Left lung (tissue), 10 donors: ENCODE data around the gene MORN1. TPM values are rescaled to one million over a fixed set of nuclear protein-coding genes. Genes with fewer than 3 reads are reported as not detected.

ENCODE experiments used
- ATAC-seq: fragments of 200-7000 bp; cut with Tn5 transposase; one replicate; pipeline ENCODE4 v1.9.1; 2020; ENCODE audit warnings: moderate library complexity
- DNase-seq, 4 donors: peaks; one replicate each; pipeline ENCODE4 v3.0.0-alpha.2; 2013 to 2020
- H3K27ac ChIP-seq, 2 donors: fragments of 200-600 bp; sonication (generic) in 1 of 2; one replicate each; pipeline versions ENCODE4 v1.5.0 to v1.8.0; 2020 to 2021
- H3K27me3 ChIP-seq, 2 donors: fragments of 200-600 bp; sonication (generic) in 1 of 2; one replicate each; pipeline versions ENCODE4 v1.5.0 to v1.8.0; 2020 to 2021
- H3K36me3 ChIP-seq, 2 donors: fragments of 200-600 bp; sonication (generic) in 1 of 2; one replicate each; pipeline versions ENCODE4 v1.5.0 to v1.8.0; 2020 to 2021
- H3K4me1 ChIP-seq, 2 donors: fragments of 200-600 bp; one replicate each; pipeline ENCODE4 v1.8.0; 2021
- H3K4me3 ChIP-seq, 2 donors: fragments of 200-600 bp; sonication (generic) in 1 of 2; one replicate each; pipeline versions ENCODE4 v1.5.0 to v1.8.0; 2020 to 2021; ENCODE audit warnings: mild to moderate bottlenecking in 1 of 2
- H3K9me3 ChIP-seq, 2 donors: fragments of 200-600 bp; sonication (generic) in 1 of 2; one replicate each; pipeline versions ENCODE4 v1.5.0 to v1.8.0; 2020 to 2021
- CTCF ChIP-seq, 2 donors: fragments of 200-600 bp; sonication (generic) in 1 of 2; IDR thresholded peaks; one replicate each; pipeline versions ENCODE4 v1.5.0 to v1.8.0; 2021; ENCODE audit warnings: antibody characterized with exemption in 2 of 2
- intact Hi-C, 2 donors: fragments of 100-400 bp; cut with DNase I; formaldehyde crosslinking; loops; one replicate each; pipeline versions ENCODE4 v1.11.2 to v1.14.2; 2022
- polyA plus RNA-seq, 6 donors: library from polyadenylated mRNA; unstranded; fragments of 120-200 nt; gene quantifications; one replicate each; pipeline ENCODE4 v1.2.1, GENCODE V29; 2013; ENCODE audit not compliant: insufficient read length in 6 of 6
- total RNA-seq, 2 donors: library from RNA; stranded (reverse); fragmentation: NEBNext Ultra II Directional; extraction: Animal tissue kit (Norgen Biotek cat#: 25700); gene quantifications; one replicate each; pipeline ENCODE4 v1.2.1, GENCODE V29; 2021
- donor health status: DM: no; HTN: yes; CAD: no.
- donor health status: DM: no; HTN: no; CAD: no.

The MORN1 gene
- total and polyA plus RNA-seq, 8 donors = 7.5 to 17.8 (median 14.1) TPM

GRCh38 chr1:2353551-2354438 lies 37.6 kb downstream of the MORN1 start:
- peaks cover 0 to 8% of the 10 kb centered on the region in 2 donors for H3K27me3 ChIP-seq
- intact Hi-C loops = no loop called here
- DNase-seq (peak in 1 of 4 donors; percentile 53), ATAC-seq (no peak)
- no peaks in the 10 kb centered on the region for H3K36me3 ChIP-seq
- no peak for TF ChIP-seq CTCF (IDR thresholded peaks at IDR 0.05)
- H3K4me3 ChIP-seq = no peak overlapping the region
- no peak overlapping the region for H3K27ac ChIP-seq
- H3K9me3 ChIP-seq = no peaks in the 10 kb centered on the region
- H3K4me1 ChIP-seq = no peaks in the 10 kb centered on the region

GRCh38 chr1:2352897-2353550 lies 38.3 kb downstream of the MORN1 start:
- TF ChIP-seq CTCF (IDR thresholded peaks at IDR 0.05) = no peak

GRCh38 chr1:2352341-2352896 lies 38.9 kb downstream of the MORN1 start:
- Histone ChIP-seq H3K36me3 (no peaks in the 10 kb centered on the region), H3K4me3 (no peak overlapping the region), H3K27me3 (peaks cover 0 to 8% of the 10 kb centered on the region in 2 donors), H3K27ac (no peak overlapping the region), H3K4me1 (no peaks in the 10 kb centered on the region), H3K9me3 (no peaks in the 10 kb centered on the region)
- DNase-seq = peak in 1 of 4 donors; percentile 57
- ATAC-seq = no peak
- no peak for TF ChIP-seq CTCF (IDR thresholded peaks at IDR 0.05)
- intact Hi-C loops = no loop called here

More at GRCh38 chr1:2352897-2353550, 38.3 kb downstream of the MORN1 start:
- ATAC-seq = no peak
- Histone ChIP-seq H3K36me3 (no peaks in the 10 kb centered on the region), H3K9me3 (no peaks in the 10 kb centered on the region), H3K27ac (no peak overlapping the region), H3K4me3 (no peak overlapping the region), H3K4me1 (no peaks in the 10 kb centered on the region), H3K27me3 (peaks cover 0 to 8% of the 10 kb centered on the region in 2 donors)
- peak in 1 of 4 donors; percentile 39 for DNase-seq
- intact Hi-C loops = no loop called here

GRCh38 chr1:2351723-2352122 lies 39.6 kb downstream of the MORN1 start:
- no peak for TF ChIP-seq CTCF (IDR thresholded peaks at IDR 0.05)
- H3K4me1 ChIP-seq = no peaks in the 10 kb centered on the region

More at GRCh38 chr1:2351723-2352122, 39.6 kb downstream of the MORN1 start:
- no peak for ATAC-seq
- DNase-seq = peak in 1 of 4 donors; percentile 38
- Histone ChIP-seq H3K27ac (no peak overlapping the region), H3K36me3 (no peaks in the 10 kb centered on the region), H3K27me3 (peaks cover 0 to 8% of the 10 kb centered on the region in 2 donors), H3K9me3 (no peaks in the 10 kb centered on the region), H3K4me3 (no peak overlapping the region)
- intact Hi-C loops = no loop called here
